GM23248 (cell line): ENCODE data around the gene SRSF6. TPM values are rescaled to one million over a fixed set of nuclear protein-coding genes. Genes with fewer than 3 reads are reported as not detected.

ENCODE experiments used
- DNase-seq: peaks from one replicate; pipeline ENCODE4 v3.0.0-alpha.2; 2015
- H2AFZ ChIP-seq: fragments of 200-600 bp; sonication (generic); 2 replicates; pipeline ENCODE4 v1.6.1; 2016; ENCODE audit warnings: antibody characterized with exemption
- H3F3A ChIP-seq: fragments of 200-600 bp; sonication (generic); 2 replicates; pipeline ENCODE4 v1.6.1; 2016; ENCODE audit warnings: mild to moderate bottlenecking, antibody characterized with exemption, mixed run types; ENCODE audit not compliant: insufficient read depth
- H3K27ac ChIP-seq: fragments of 200-600 bp; sonication (generic); 2 replicates; pipeline ENCODE4 v1.5.1; 2016; ENCODE audit warnings: mild to moderate bottlenecking
- H3K27me3 ChIP-seq: fragments of 200-600 bp; sonication (generic); replicated peaks from 2 replicates; pipeline ENCODE4 v1.6.1; 2016; ENCODE audit warnings: mild to moderate bottlenecking; ENCODE audit not compliant: insufficient read depth
- H3K36me3 ChIP-seq: fragments of 200-600 bp; sonication (generic); 2 replicates; pipeline ENCODE4 v1.6.1; 2016; ENCODE audit warnings: low read depth, mild to moderate bottlenecking
- H3K4me1 ChIP-seq: fragments of 200-600 bp; sonication (generic); 2 replicates; pipeline ENCODE4 v1.6.1; 2016; ENCODE audit warnings: mild to moderate bottlenecking; ENCODE audit not compliant: insufficient read depth
- H3K4me2 ChIP-seq: fragments of 200-600 bp; sonication (generic); one replicate; pipeline ENCODE4 v1.6.1; 2016; ENCODE audit warnings: mild to moderate bottlenecking; ENCODE audit not compliant: unreplicated experiment
- H3K4me3 ChIP-seq: fragments of 200-600 bp; sonication (generic); 2 replicates; pipeline ENCODE4 v1.5.1; 2016; ENCODE audit warnings: mild to moderate bottlenecking
- H3K79me2 ChIP-seq: fragments of 200-600 bp; sonication (generic); 2 replicates; pipeline ENCODE4 v1.6.1; 2016; ENCODE audit warnings: mild to moderate bottlenecking; ENCODE audit not compliant: insufficient read depth
- H3K9ac ChIP-seq: fragments of 200-600 bp; sonication (generic); 2 replicates; pipeline ENCODE4 v1.6.1; 2016; ENCODE audit warnings: mild to moderate bottlenecking
- H3K9me2 ChIP-seq: fragments of 200-600 bp; sonication (generic); 2 replicates; pipeline ENCODE4 v1.6.1; 2016; ENCODE audit warnings: mixed run types, mild to moderate bottlenecking, moderate library complexity; ENCODE audit not compliant: insufficient read depth
- H3K9me3 ChIP-seq: fragments of 200-600 bp; sonication (generic); one replicate; pipeline ENCODE4 v1.6.1; 2017; ENCODE audit warnings: low read depth
- H4K20me1 ChIP-seq: fragments of 200-600 bp; sonication (generic); 2 replicates; pipeline ENCODE4 v1.6.0; 2016; ENCODE audit not compliant: insufficient read depth
- EZH2 ChIP-seq: fragments of 200-600 bp; sonication (generic); IDR thresholded peaks from 2 replicates; pipeline ENCODE4 v1.6.1; 2018; ENCODE audit warnings: antibody characterized with exemption, mild to moderate bottlenecking; ENCODE audit not compliant: insufficient read depth, poor library complexity, severe bottlenecking
- EZH2phosphoT487 ChIP-seq: fragments of 200-600 bp; sonication (generic); IDR thresholded peaks from 2 replicates; pipeline ENCODE4 v1.6.1; 2018; ENCODE audit warnings: antibody characterized with exemption, moderate library complexity, mild to moderate bottlenecking, low read depth; ENCODE audit not compliant: insufficient read depth
- WGBS, 2 experiments: methylation state at CpG; one replicate each; pipeline ENCODE4 v1.1.6; 2015 to 2017; ENCODE audit warnings: low lambda C conversion rate in 2 of 2, low coverage in 1 of 2; ENCODE audit errors: missing lambda C conversion rate in 2 of 2; 5-methylcytosine and 5-hydroxymethylcytosine counted together
- in situ Hi-C: fragments of 300-500 bp; cut with MboI; formaldehyde crosslinking; loops from 2 replicates; pipeline ENCODE4 v1.15.0; 2020
- polyA plus RNA-seq: library from polyadenylated mRNA; unstranded; fragments of >200 nt; fragmentation: Nextera tagmentation; extraction: Ambion mirVana; gene quantifications from 2 replicates; pipeline ENCODE4 v1.2.1, GENCODE V29; 2016
- total RNA-seq: library from RNA; depleted of rRNA; stranded (reverse); fragments of >200 nt; shearing (Covaris generic); gene quantifications from 2 replicates; pipeline ENCODE4 v1.2.3, GENCODE V29; 2014

SRSF6 gene
- total and polyA plus RNA-seq, 2 experiments from 2014 or later, result 44.0 to 94.7 TPM

GRCh38 chr20:43465625-43465943 lies 7.9 kb downstream of the SRSF6 start:
- in situ Hi-C loops, result no loop called here
- H3K79me2 ChIP-seq, result peaks cover 56% of the 10 kb centered on the region
- no peak overlapping the region for H3K4me3 ChIP-seq
- DNase-seq, result no peak
- no peak overlapping the region for H3K9ac ChIP-seq
- H3K27ac ChIP-seq, result no peak overlapping the region
- peaks cover 9% of the 10 kb centered on the region; the same call in 1 of the 2 replicates for H3K4me1 ChIP-seq
- TF ChIP-seq EZH2phosphoT487 (no peak), EZH2 (no peak)
- WGBS, 2 experiments, result 97 to 98% methylated on average over 2 of the region's 2 CpGs
- H3K9me2 ChIP-seq, result no peaks in the 10 kb centered on the region
- peaks cover 21% of the 10 kb centered on the region; the same call in 1 of the 2 replicates for H4K20me1 ChIP-seq
- H3F3A ChIP-seq, result peaks cover 81% of the 10 kb centered on the region
- no peak overlapping the region for H3K4me2 ChIP-seq
- no peaks in the 10 kb centered on the region for H3K9me3 ChIP-seq
- no peaks in the 10 kb centered on the region for H3K27me3 ChIP-seq
- H3K36me3 ChIP-seq, result peaks cover 66% of the 10 kb centered on the region
- no peak overlapping the region for H2AFZ ChIP-seq

- in situ Hi-C loops, result no loop called here
- peaks cover 36% of the 10 kb centered on the region for H3K79me2 ChIP-seq
- H3K27ac ChIP-seq, result no peak overlapping the region
- H3K36me3 ChIP-seq, result peaks cover 47% of the 10 kb centered on the region
- no peak overlapping the region for H3K4me2 ChIP-seq
- no peak overlapping the region for H3K9ac ChIP-seq
- 97 to 98% methylated on average over 1 of the region's 1 CpG for WGBS, 2 experiments
- no peaks in the 10 kb centered on the region for H3K9me2 ChIP-seq
- no peaks in the 10 kb centered on the region for H3K9me3 ChIP-seq
- peaks cover 78% of the 10 kb centered on the region for H3F3A ChIP-seq
- no peaks in the 10 kb centered on the region for H3K4me1 ChIP-seq
- no peak overlapping the region for H2AFZ ChIP-seq
- DNase-seq, result no peak
- H4K20me1 ChIP-seq, result peaks cover 10% of the 10 kb centered on the region; the same call in 1 of the 2 replicates
- no peaks in the 10 kb centered on the region for H3K27me3 ChIP-seq
- TF ChIP-seq EZH2 (no peak), EZH2phosphoT487 (no peak)
- H3K4me3 ChIP-seq, result no peak overlapping the region
Observed at GRCh38 chr20:43467589-43467988, 9.9 kb downstream of the SRSF6 start.

- Histone ChIP-seq H3K9ac (no peak overlapping the region), H3K4me1 (no peaks in the 10 kb centered on the region), H3K79me2 (no peaks in the 10 kb centered on the region), H3K9me2 (no peaks in the 10 kb centered on the region), H4K20me1 (no peaks in the 10 kb centered on the region), H3K4me3 (no peak overlapping the region), H3K27me3 (no peaks in the 10 kb centered on the region), H3K27ac (no peak overlapping the region), H3F3A (peaks cover 34% of the 10 kb centered on the region), H3K36me3 (peaks cover 2% of the 10 kb centered on the region; the same call in 1 of the 2 replicates), H3K4me2 (no peak overlapping the region), H2AFZ (no peak overlapping the region), H3K9me3 (no peaks in the 10 kb centered on the region)
- no peak for DNase-seq
- WGBS, 2 experiments, result 90 to 93% methylated on average over 11 of the region's 11 CpGs
- in situ Hi-C loops, result no loop called here
- TF ChIP-seq EZH2phosphoT487, result no peak
- TF ChIP-seq EZH2, result no peak
Observed at GRCh38 chr20:43472671-43473380, 15.1 kb downstream of the SRSF6 start.

GRCh38 chr20:43473381-43473704 lies 15.6 kb downstream of the SRSF6 start:
- in situ Hi-C loops, result no loop called here
- Histone ChIP-seq H3K4me3 (no peak overlapping the region), H2AFZ (no peak overlapping the region), H3K9me2 (no peaks in the 10 kb centered on the region), H3K9ac (no peak overlapping the region), H3K27ac (no peak overlapping the region), H3K27me3 (no peaks in the 10 kb centered on the region), H3K9me3 (no peaks in the 10 kb centered on the region), H3F3A (peaks cover 29% of the 10 kb centered on the region), H3K4me1 (no peaks in the 10 kb centered on the region), H3K79me2 (no peaks in the 10 kb centered on the region), H3K36me3 (no peaks in the 10 kb centered on the region), H4K20me1 (no peaks in the 10 kb centered on the region), H3K4me2 (no peak overlapping the region)
- no peak for DNase-seq
- no peak for TF ChIP-seq EZH2phosphoT487
- TF ChIP-seq EZH2, result no peak
- 91% methylated on average over 4 of the region's 4 CpGs for WGBS, 2 experiments
